Activated T-helper 9 cell treated with anti-CD3 and anti-CD28 coated beads, Interleukin-2, amount 50 U/mL, for 16 hours (primary cell): ENCODE data around the gene ENTPD3.

Source experiments
- DNase-seq: peaks from one replicate; pipeline ENCODE4 v3.0.0-alpha.2; 2020; ENCODE audit warnings: low read depth

ENTPD3 gene

GRCh38 chr3:40404591-40405198 is 17.7 kb downstream of the ENTPD3 start:
- no peak for DNase-seq

- DNase-seq: no peak
Measured at GRCh38 chr3:40407007-40407406, 20.0 kb downstream of the ENTPD3 start.

- no peak for DNase-seq
Measured at GRCh38 chr3:40407611-40408010, 20.6 kb downstream of the ENTPD3 start.

GRCh38 chr3:40414270-40414669 is 27.3 kb downstream of the ENTPD3 start:
- DNase-seq: no peak

- DNase-seq: no peak
Measured at GRCh38 chr3:40417845-40418543, 31.0 kb downstream of the ENTPD3 start.

GRCh38 chr3:40422861-40423260 is 35.9 kb downstream of the ENTPD3 start:
- no peak for DNase-seq

- DNase-seq: no peak
Measured at GRCh38 chr3:40427045-40427669, 40.2 kb downstream of the ENTPD3 start.

GRCh38 chr3:40432793-40433192 is 45.8 kb downstream of the ENTPD3 start:
- no peak for DNase-seq

- DNase-seq: no peak
Measured at GRCh38 chr3:40437889-40438288, 50.9 kb downstream of the ENTPD3 start.

GRCh38 chr3:40445062-40445461 is 58.1 kb downstream of the ENTPD3 start:
- no peak for DNase-seq

- no peak for DNase-seq
Measured at GRCh38 chr3:40445880-40446279, 58.9 kb downstream of the ENTPD3 start.

- DNase-seq: no peak
Measured at GRCh38 chr3:40450438-40450837, 63.5 kb downstream of the ENTPD3 start.

- no peak for DNase-seq
Measured at GRCh38 chr3:40451551-40451950, 64.6 kb downstream of the ENTPD3 start.

GRCh38 chr3:40452057-40452456 is 65.1 kb downstream of the ENTPD3 start:
- DNase-seq: no peak

- no peak for DNase-seq
Measured at GRCh38 chr3:40452562-40452875, 65.5 kb downstream of the ENTPD3 start.

GRCh38 chr3:40452876-40453730 is 66.1 kb downstream of the ENTPD3 start:
- peak; percentile 95 for DNase-seq

- no peak for DNase-seq
Measured at GRCh38 chr3:40453933-40454332, 66.9 kb downstream of the ENTPD3 start.

GRCh38 chr3:40455328-40455727 is 68.3 kb downstream of the ENTPD3 start:
- no peak for DNase-seq

- no peak for DNase-seq
Measured at GRCh38 chr3:40456279-40456939, 69.4 kb downstream of the ENTPD3 start.

GRCh38 chr3:40456940-40457823 is 70.2 kb downstream of the ENTPD3 start, which contains the start of gene RPL14:
RPL14 (plus strand) TSS chr3:40457339; CDS start chr3:40457472, 133 bp downstream.
- peak; percentile 91 for DNase-seq

GRCh38 chr3:40458473-40458872 is 71.5 kb downstream of the ENTPD3 start:
- no peak for DNase-seq
